Suprapubic skin (tissue), 4 donors: ENCODE data around the gene FBP1. TPM values are rescaled to one million over a fixed set of nuclear protein-coding genes. Genes with fewer than 3 reads are reported as not detected.

ENCODE experiments used
- DNase-seq, 2 donors: peaks; one replicate each; pipeline ENCODE4 v3.0.0-alpha.2; 2019; ENCODE audit warnings: low spot score in 2 of 2
- H3K27ac ChIP-seq: fragments of 200-600 bp; sonication (generic); one replicate; pipeline ENCODE4 v1.5.1; 2019
- H3K27me3 ChIP-seq: fragments of 200-600 bp; sonication (generic); one replicate; pipeline ENCODE4 v1.5.1; 2019
- H3K36me3 ChIP-seq: fragments of 200-600 bp; sonication (generic); one replicate; pipeline ENCODE4 v1.5.1; 2019
- H3K4me1 ChIP-seq: fragments of 200-600 bp; sonication (generic); one replicate; pipeline ENCODE4 v1.5.1; 2019
- H3K4me3 ChIP-seq: fragments of 200-600 bp; sonication (generic); one replicate; pipeline ENCODE4 v1.5.1; 2019; ENCODE audit warnings: mild to moderate bottlenecking
- H3K9me3 ChIP-seq: fragments of 200-600 bp; sonication (generic); one replicate; pipeline ENCODE4 v1.5.1; 2019
- EP300 ChIP-seq: sonication (generic); formaldehyde crosslinking; IDR thresholded peaks from one replicate; pipeline ENCODE4 v1.6.1; 2017; ENCODE audit warnings: antibody characterized with exemption
- POLR2A ChIP-seq, 2 donors: fragments of 450-650 bp; IDR thresholded peaks; one replicate each; pipeline ENCODE4 v1.6.1; 2017; ENCODE audit warnings: antibody characterized with exemption in 2 of 2, mild to moderate bottlenecking in 2 of 2, moderate library complexity in 2 of 2
- POLR2AphosphoS5 ChIP-seq, 3 donors: sonication (generic); formaldehyde crosslinking; IDR thresholded peaks; one replicate each; pipeline ENCODE4 v1.6.1; 2017; ENCODE audit warnings: antibody characterized with exemption in 3 of 3
- WGBS: methylation state at CpG from one replicate; pipeline ENCODE4 v1.1.5; 2018; 5-methylcytosine and 5-hydroxymethylcytosine counted together
- total RNA-seq, 4 donors: library from RNA; depleted of rRNA; stranded (reverse); fragments of >200 nt; gene quantifications; one replicate each; pipeline ENCODE4 v1.1.0, GENCODE V29; 2016
- TF ChIP-seq, protein P1 (sequence below), 2 donors: fragments of 200-600 bp in 1 of 2; fragments of 450-650 bp in 1 of 2; sonication (generic) in 1 of 2; IDR thresholded peaks; one replicate each; pipeline ENCODE4 v1.5.1; 2016 to 2019; ENCODE audit warnings: antibody characterized with exemption in 2 of 2, mild to moderate bottlenecking in 1 of 2, moderate library complexity in 1 of 2

Gene FBP1
- total RNA-seq, 4 donors from 2014 or later, result 4.5 to 15.2 (median 11.3) TPM

DNA sequence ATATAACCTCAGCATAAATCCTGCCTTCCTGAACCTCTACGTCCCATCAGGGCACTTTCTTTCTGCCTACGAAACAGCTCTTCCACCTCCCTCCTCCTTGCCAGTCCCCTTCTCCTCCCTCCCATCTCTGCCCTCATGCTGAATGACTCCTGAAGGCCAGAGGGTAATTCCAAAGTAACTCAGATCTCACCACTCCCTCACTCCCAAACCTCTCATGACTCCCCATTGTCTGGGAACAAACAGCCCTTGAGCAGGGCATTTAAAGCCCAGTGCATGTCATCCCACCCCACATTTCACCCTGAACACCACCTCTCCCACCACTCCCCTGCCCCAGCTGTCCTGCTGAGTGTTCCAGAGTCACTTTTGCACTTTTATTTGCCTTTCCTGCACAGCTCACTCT is 8.9 kb upstream of the FBP1 start:
- WGBS, result 94% methylated on average over 2 of the region's 2 CpGs
- Histone ChIP-seq H3K36me3 (no peaks in the 10 kb centered on the region), H3K4me3 (no peak overlapping the region), H3K27me3 (no peaks in the 10 kb centered on the region), H3K4me1 (peaks cover 15% of the 10 kb centered on the region), H3K27ac (no peak overlapping the region), H3K9me3 (no peaks in the 10 kb centered on the region)
- TF ChIP-seq, protein P1, sequence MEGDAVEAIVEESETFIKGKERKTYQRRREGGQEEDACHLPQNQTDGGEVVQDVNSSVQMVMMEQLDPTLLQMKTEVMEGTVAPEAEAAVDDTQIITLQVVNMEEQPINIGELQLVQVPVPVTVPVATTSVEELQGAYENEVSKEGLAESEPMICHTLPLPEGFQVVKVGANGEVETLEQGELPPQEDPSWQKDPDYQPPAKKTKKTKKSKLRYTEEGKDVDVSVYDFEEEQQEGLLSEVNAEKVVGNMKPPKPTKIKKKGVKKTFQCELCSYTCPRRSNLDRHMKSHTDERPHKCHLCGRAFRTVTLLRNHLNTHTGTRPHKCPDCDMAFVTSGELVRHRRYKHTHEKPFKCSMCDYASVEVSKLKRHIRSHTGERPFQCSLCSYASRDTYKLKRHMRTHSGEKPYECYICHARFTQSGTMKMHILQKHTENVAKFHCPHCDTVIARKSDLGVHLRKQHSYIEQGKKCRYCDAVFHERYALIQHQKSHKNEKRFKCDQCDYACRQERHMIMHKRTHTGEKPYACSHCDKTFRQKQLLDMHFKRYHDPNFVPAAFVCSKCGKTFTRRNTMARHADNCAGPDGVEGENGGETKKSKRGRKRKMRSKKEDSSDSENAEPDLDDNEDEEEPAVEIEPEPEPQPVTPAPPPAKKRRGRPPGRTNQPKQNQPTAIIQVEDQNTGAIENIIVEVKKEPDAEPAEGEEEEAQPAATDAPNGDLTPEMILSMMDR (IDR thresholded peaks at IDR 0.05), result no peak
- TF ChIP-seq POLR2A (IDR thresholded peaks at IDR 0.05) (no peak), POLR2AphosphoS5 (IDR thresholded peaks at IDR 0.05) (no peak), EP300 (no peak)
- no peak for DNase-seq

DNA sequence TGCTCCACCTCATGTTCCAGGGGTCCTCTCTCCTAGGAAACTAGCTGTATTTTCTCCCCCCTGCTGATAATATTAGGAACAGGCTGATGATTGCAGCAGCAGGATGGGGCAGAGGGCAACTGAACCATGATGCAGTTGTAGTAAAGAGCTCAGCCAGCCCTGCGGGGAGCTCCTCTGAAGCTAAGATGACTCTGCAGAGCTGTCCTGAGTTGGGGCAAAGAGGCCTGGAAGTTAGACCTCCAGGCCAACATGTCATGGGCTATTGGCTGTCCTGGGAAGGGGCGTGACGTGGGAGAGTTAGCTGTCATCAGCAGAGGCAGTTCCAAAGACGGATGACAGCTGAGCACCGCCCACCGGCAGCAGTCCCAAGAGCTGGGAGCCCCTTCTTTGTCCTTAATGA is 6.6 kb upstream of the FBP1 start:
- no peaks in the 10 kb centered on the region for H3K9me3 ChIP-seq
- no peak overlapping the region for H3K4me3 ChIP-seq
- peaks cover 15% of the 10 kb centered on the region for H3K4me1 ChIP-seq
- TF ChIP-seq EP300 (no peak), POLR2AphosphoS5 (IDR thresholded peaks at IDR 0.05) (no peak), POLR2A (IDR thresholded peaks at IDR 0.05) (no peak)
- TF ChIP-seq, protein P1 (IDR thresholded peaks at IDR 0.05), result no peak
- no peaks in the 10 kb centered on the region for H3K27me3 ChIP-seq
- no peaks in the 10 kb centered on the region for H3K36me3 ChIP-seq
- no peak for DNase-seq
- H3K27ac ChIP-seq, result no peak overlapping the region
- 61% methylated on average over 4 of the region's 6 CpGs for WGBS

DNA sequence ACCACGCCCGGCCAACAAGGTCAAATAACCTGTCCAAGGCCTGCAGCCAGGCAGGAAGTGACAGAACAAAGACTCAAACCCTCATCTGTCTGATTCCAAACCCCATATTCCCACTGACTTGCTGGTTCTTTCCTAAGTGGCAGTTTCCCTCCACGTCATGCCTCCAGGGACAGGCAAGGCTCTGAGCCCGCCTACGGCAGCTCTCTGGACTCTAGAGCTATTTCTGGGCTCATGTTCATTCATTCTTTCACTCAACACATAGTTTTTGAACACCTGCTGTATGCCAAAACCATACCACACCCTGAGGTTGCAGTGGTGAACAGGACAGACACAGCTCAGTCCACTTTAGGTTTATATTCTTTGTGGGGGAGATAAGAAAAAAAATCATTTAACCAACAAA is 5.2 kb upstream of the FBP1 start:
- no peaks in the 10 kb centered on the region for H3K36me3 ChIP-seq
- TF ChIP-seq POLR2A (IDR thresholded peaks at IDR 0.05), result no peak
- TF ChIP-seq EP300, result no peak
- TF ChIP-seq, protein P1 (IDR thresholded peaks at IDR 0.05), result no peak
- TF ChIP-seq POLR2AphosphoS5 (IDR thresholded peaks at IDR 0.05), result no peak
- peaks cover 14% of the 10 kb centered on the region for H3K4me1 ChIP-seq

DNA sequence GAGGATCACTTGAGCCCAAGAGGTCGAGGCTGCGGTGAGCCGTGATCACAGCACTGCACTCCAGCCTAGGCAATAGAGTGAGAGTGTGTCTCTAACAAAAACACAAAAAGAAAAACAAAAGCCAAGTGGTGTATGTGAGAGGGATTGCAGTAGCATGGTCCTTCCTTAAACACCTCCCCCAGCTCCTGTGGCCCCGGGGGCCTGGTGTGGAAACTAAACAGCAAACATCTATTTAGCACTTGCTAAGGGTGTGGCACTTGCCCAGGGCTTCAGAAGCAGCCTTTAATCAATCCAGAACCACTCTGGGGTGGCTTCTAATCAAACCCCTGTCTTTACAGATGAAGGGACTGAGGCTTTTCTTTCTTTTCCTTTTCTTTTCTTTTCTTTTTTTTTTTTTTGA is 4.4 kb upstream of the FBP1 start:
- no peak for DNase-seq
- peaks cover 6% of the 10 kb centered on the region for H3K27me3 ChIP-seq
- peaks cover 14% of the 10 kb centered on the region for H3K4me1 ChIP-seq
- WGBS, result 72% methylated on average over 4 of the region's 4 CpGs
- H3K27ac ChIP-seq, result no peak overlapping the region
- TF ChIP-seq POLR2AphosphoS5 (IDR thresholded peaks at IDR 0.05) (no peak), EP300 (no peak), POLR2A (IDR thresholded peaks at IDR 0.05) (no peak)
- TF ChIP-seq, protein P1 (IDR thresholded peaks at IDR 0.05), result no peak
- no peaks in the 10 kb centered on the region for H3K36me3 ChIP-seq
- H3K4me3 ChIP-seq, result no peak overlapping the region
- no peaks in the 10 kb centered on the region for H3K9me3 ChIP-seq

More for the DNA sequence above, 5.2 kb upstream of the FBP1 start:
- Histone ChIP-seq H3K27ac (no peak overlapping the region), H3K4me3 (no peak overlapping the region), H3K27me3 (no peaks in the 10 kb centered on the region), H3K9me3 (no peaks in the 10 kb centered on the region)
- no peak for DNase-seq
- 62% methylated on average over 5 of the region's 5 CpGs for WGBS

DNA sequence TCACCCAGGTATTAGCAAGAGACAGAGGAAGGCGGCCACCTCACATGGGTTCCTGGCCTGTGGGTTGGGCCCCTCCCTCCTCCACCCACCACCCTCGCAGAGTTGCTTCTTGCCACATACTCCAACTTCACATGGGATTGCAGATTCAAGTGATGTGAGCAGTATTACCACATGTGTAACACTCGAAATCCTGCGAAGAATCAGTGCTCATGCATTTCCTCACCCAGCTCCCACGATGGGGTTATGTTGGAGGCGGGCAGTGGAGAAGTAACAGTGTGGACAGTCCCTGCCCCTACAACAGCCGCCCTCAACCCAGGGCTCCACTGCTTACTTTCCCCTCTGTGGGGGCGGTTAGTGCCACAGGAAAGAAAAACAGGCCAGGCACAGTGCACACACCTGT is 3.9 kb upstream of the FBP1 start:
- no peaks in the 10 kb centered on the region for H3K9me3 ChIP-seq
- 86% methylated on average over 8 of the region's 8 CpGs for WGBS
- DNase-seq, result no peak
- H3K27me3 ChIP-seq, result peaks cover 9% of the 10 kb centered on the region
- H3K36me3 ChIP-seq, result no peaks in the 10 kb centered on the region
- no peak overlapping the region for H3K4me3 ChIP-seq
- no peak overlapping the region for H3K27ac ChIP-seq
- peaks cover 10% of the 10 kb centered on the region for H3K4me1 ChIP-seq
- TF ChIP-seq POLR2A (IDR thresholded peaks at IDR 0.05) (no peak), POLR2AphosphoS5 (IDR thresholded peaks at IDR 0.05) (no peak), EP300 (no peak)
- TF ChIP-seq, protein P1 (IDR thresholded peaks at IDR 0.05), result no peak
